ENCODE data around the gene WEE1.

DNA sequence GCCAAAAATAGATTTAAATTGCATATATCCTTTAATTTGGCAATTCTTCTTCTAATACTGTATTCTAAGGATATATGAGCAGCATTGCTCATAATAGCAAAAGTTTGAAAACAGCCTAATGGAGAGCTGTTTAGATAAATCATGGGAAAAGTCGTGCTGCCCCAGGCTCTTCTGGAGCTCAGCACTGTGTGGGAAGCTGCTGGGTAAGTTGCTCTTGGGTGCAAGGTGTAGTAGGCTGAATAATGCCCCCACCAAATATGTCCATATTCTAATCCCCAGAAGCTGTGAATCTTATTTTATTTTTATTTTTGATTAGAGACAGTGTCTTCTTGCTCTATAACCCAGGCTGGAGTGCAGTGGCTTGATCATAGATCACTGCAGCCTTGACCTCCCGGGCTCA, 34.9 kb upstream of the WEE1 start:
- TF ChIP-seq CTCF (IDR thresholded peaks at IDR 0.05) (no peak), EP300 (IDR thresholded peaks at IDR 0.05) (no peak), POLR2AphosphoS5 (IDR thresholded peaks at IDR 0.05) (no peak), POLR2A (IDR thresholded peaks at IDR 0.05) (no peak)

Measured in suprapubic skin (tissue), 4 donors.